Activated CD8-positive, alpha-beta memory T cell treated with anti-CD3 and anti-CD28 coated beads for 48 hours (primary cell): Measurements from ENCODE around the gene MYH11.
"Not testable (repeated sequence)": the region's sequence is repeated elsewhere in the genome, so short reads cannot be mapped to it uniquely, and the experiment has no call there.

Experiments used
- DNase-seq, 3 experiments: peaks; one replicate each; pipeline ENCODE4 v3.0.0-alpha.2; 2020; ENCODE audit warnings: low read depth in 2 of 3, low spot score in 2 of 3

Gene MYH11

GRCh38 chr16:15682105-15682570, 174.7 kb downstream of the MYH11 start:
- peak in 1 of 3 experiments; percentile 14 for DNase-seq

- DNase-seq, result no peak
Observed at GRCh38 chr16:15677447-15677846, 179.4 kb downstream of the MYH11 start.

GRCh38 chr16:15676506-15676905, 180.3 kb downstream of the MYH11 start:
- DNase-seq, result no peak

- no peak for DNase-seq
Observed at GRCh38 chr16:15674571-15674970, 182.3 kb downstream of the MYH11 start.

- peak in 2 of 3 experiments; percentile 5 to 8 for DNase-seq
Observed at GRCh38 chr16:15672514-15673167, 184.2 kb downstream of the MYH11 start.

- DNase-seq, result not testable (repeated sequence)
Observed at GRCh38 chr16:15672127-15672513, 184.7 kb downstream of the MYH11 start.

GRCh38 chr16:15671530-15672117, 185.2 kb downstream of the MYH11 start:
- no peak for DNase-seq

GRCh38 chr16:15667091-15667742, 189.6 kb downstream of the MYH11 start:
- no peak for DNase-seq

- no peak for DNase-seq
Observed at GRCh38 chr16:15665107-15665506, 191.7 kb downstream of the MYH11 start.

GRCh38 chr16:15660203-15660601, 196.6 kb downstream of the MYH11 start:
- DNase-seq, result no peak

- no peak for DNase-seq
Observed at GRCh38 chr16:15658556-15658955, 198.3 kb downstream of the MYH11 start.

GRCh38 chr16:15658149-15658548, 198.7 kb downstream of the MYH11 start:
- no peak for DNase-seq

- DNase-seq, result not testable (repeated sequence)
Observed at GRCh38 chr16:15655561-15655960, 201.3 kb downstream of the MYH11 start.

GRCh38 chr16:15654591-15654990, 202.2 kb downstream of the MYH11 start:
- DNase-seq, result no peak

GRCh38 chr16:15653227-15653626, 203.6 kb downstream of the MYH11 start:
- no peak for DNase-seq
